HL-60 (cell line): ENCODE results near the gene SBK1.
"Not testable (repeated sequence)": the region's sequence is repeated elsewhere in the genome, so short reads cannot be mapped to it uniquely, and the experiment has no call there.

Source experiments
- GABPA ChIP-seq: IDR thresholded peaks from 2 replicates; pipeline ENCODE4 v1.6.1; 2012; ENCODE audit warnings: low read depth
- POLR2AphosphoS5 ChIP-seq: IDR thresholded peaks from 2 replicates; pipeline ENCODE4 v1.6.1; 2012; ENCODE audit warnings: low read depth
- TF ChIP-seq, protein P1 (sequence below): IDR thresholded peaks from one replicate; pipeline ENCODE4 v1.5.1; 2011; ENCODE audit warnings: low read length, control low read depth, inconsistent platforms; ENCODE audit not compliant: insufficient read depth
- TF ChIP-seq, protein P2 (sequence below): IDR thresholded peaks from 2 replicates; pipeline ENCODE4 v1.6.1; 2012; ENCODE audit warnings: low read depth; ENCODE audit not compliant: insufficient replicate concordance

DNA sequence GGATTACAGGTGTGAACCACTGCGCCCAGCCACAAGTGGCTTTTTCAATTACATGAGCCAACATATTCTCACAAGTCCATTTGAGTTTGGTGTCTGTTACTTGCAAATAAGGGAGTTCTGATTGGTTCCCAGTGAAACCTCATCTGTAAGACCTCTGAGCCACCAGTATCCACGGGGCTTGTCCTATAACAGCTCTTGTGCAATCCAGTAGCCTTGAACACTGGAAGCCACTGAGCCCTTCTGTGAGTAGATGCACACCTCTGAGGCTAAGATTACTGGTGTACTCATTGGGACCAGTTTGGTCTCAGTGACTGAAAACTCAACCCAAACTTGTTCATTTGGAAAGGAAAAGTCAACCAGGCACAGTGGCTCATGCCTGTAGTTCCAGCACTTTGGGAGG is 38.7 kb downstream of the SBK1 start:
- TF ChIP-seq, protein P1, sequence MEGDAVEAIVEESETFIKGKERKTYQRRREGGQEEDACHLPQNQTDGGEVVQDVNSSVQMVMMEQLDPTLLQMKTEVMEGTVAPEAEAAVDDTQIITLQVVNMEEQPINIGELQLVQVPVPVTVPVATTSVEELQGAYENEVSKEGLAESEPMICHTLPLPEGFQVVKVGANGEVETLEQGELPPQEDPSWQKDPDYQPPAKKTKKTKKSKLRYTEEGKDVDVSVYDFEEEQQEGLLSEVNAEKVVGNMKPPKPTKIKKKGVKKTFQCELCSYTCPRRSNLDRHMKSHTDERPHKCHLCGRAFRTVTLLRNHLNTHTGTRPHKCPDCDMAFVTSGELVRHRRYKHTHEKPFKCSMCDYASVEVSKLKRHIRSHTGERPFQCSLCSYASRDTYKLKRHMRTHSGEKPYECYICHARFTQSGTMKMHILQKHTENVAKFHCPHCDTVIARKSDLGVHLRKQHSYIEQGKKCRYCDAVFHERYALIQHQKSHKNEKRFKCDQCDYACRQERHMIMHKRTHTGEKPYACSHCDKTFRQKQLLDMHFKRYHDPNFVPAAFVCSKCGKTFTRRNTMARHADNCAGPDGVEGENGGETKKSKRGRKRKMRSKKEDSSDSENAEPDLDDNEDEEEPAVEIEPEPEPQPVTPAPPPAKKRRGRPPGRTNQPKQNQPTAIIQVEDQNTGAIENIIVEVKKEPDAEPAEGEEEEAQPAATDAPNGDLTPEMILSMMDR, result not testable (repeated sequence)
- TF ChIP-seq POLR2AphosphoS5, GABPA: not testable (repeated sequence)
- TF ChIP-seq, protein P2, sequence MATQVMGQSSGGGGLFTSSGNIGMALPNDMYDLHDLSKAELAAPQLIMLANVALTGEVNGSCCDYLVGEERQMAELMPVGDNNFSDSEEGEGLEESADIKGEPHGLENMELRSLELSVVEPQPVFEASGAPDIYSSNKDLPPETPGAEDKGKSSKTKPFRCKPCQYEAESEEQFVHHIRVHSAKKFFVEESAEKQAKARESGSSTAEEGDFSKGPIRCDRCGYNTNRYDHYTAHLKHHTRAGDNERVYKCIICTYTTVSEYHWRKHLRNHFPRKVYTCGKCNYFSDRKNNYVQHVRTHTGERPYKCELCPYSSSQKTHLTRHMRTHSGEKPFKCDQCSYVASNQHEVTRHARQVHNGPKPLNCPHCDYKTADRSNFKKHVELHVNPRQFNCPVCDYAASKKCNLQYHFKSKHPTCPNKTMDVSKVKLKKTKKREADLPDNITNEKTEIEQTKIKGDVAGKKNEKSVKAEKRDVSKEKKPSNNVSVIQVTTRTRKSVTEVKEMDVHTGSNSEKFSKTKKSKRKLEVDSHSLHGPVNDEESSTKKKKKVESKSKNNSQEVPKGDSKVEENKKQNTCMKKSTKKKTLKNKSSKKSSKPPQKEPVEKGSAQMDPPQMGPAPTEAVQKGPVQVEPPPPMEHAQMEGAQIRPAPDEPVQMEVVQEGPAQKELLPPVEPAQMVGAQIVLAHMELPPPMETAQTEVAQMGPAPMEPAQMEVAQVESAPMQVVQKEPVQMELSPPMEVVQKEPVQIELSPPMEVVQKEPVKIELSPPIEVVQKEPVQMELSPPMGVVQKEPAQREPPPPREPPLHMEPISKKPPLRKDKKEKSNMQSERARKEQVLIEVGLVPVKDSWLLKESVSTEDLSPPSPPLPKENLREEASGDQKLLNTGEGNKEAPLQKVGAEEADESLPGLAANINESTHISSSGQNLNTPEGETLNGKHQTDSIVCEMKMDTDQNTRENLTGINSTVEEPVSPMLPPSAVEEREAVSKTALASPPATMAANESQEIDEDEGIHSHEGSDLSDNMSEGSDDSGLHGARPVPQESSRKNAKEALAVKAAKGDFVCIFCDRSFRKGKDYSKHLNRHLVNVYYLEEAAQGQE, result not testable (repeated sequence)
